GM23338 (cell line): ENCODE data around the gene STK24. TPM values are rescaled to one million over a fixed set of nuclear protein-coding genes. Genes with fewer than 3 reads are reported as not detected.

ENCODE experiments used
- ATAC-seq: fragments of 200-7000 bp; cut with Tn5 transposase; 3 replicates; pipeline ENCODE4 v1.9.1; 2020
- DNase-seq: peaks from one replicate; pipeline ENCODE4 v3.0.0-alpha.2; 2015; ENCODE audit warnings: low spot score
- H2AFZ ChIP-seq: fragments of 200-600 bp; sonication (generic); 2 replicates; pipeline ENCODE4 v1.8.0; 2016; ENCODE audit warnings: antibody characterized with exemption, mild to moderate bottlenecking, moderate library complexity
- H3F3A ChIP-seq: fragments of 200-600 bp; sonication (generic); replicated peaks from 2 replicates; pipeline ENCODE4 v1.8.0; 2017; ENCODE audit warnings: antibody characterized with exemption, mixed run types, low read depth
- H3K27ac ChIP-seq: fragments of 200-600 bp; sonication (generic); 2 replicates; pipeline ENCODE4 v1.6.1; 2016; ENCODE audit warnings: low read depth
- H3K27me3 ChIP-seq: fragments of 200-600 bp; sonication (generic); 2 replicates; pipeline ENCODE4 v1.8.0; 2016; ENCODE audit warnings: mild to moderate bottlenecking, mixed run types, moderate library complexity; ENCODE audit not compliant: insufficient read depth
- H3K36me3 ChIP-seq: fragments of 200-600 bp; sonication (generic); 2 replicates; pipeline ENCODE4 v1.8.0; 2016; ENCODE audit warnings: mild to moderate bottlenecking; ENCODE audit not compliant: insufficient read depth
- H3K4me1 ChIP-seq: fragments of 200-600 bp; sonication (generic); 2 replicates; pipeline ENCODE4 v1.8.0; 2016; ENCODE audit warnings: mild to moderate bottlenecking, moderate library complexity; ENCODE audit not compliant: insufficient read depth
- H3K4me2 ChIP-seq: fragments of 200-600 bp; sonication (generic); 2 replicates; pipeline ENCODE4 v1.7.1; 2017; ENCODE audit warnings: mixed run types
- H3K4me3 ChIP-seq: fragments of 200-600 bp; sonication (generic); 2 replicates; pipeline ENCODE4 v1.6.1; 2016; ENCODE audit warnings: mixed run types
- H3K79me2 ChIP-seq: fragments of 200-600 bp; sonication (generic); replicated peaks from 2 replicates; pipeline ENCODE4 v1.8.0; 2017; ENCODE audit warnings: mild to moderate bottlenecking; ENCODE audit not compliant: insufficient read depth
- H3K9me2 ChIP-seq: fragments of 200-600 bp; sonication (generic); 2 replicates; pipeline ENCODE4 v1.8.0; 2017; ENCODE audit not compliant: insufficient read depth
- H4K20me1 ChIP-seq: fragments of 200-600 bp; sonication (generic); replicated peaks from 2 replicates; pipeline ENCODE4 v1.8.0; 2017; ENCODE audit warnings: mild to moderate bottlenecking; ENCODE audit not compliant: insufficient read depth
- H3K27ac Mint-ChIP-seq: 2 replicates; pipeline ENCODE4 v1.8.0; 2020; ENCODE audit warnings: inconsistent platforms, mild to moderate bottlenecking, moderate library complexity, mixed read lengths
- H3K27me3 Mint-ChIP-seq: 3 replicates; pipeline ENCODE4 v1.8.0; 2022; ENCODE audit warnings: low read depth, mild to moderate bottlenecking, moderate library complexity, mixed read lengths, inconsistent platforms; ENCODE audit not compliant: insufficient read depth, poor library complexity
- H3K36me3 Mint-ChIP-seq: 3 replicates; pipeline ENCODE4 v1.8.0; 2021; ENCODE audit warnings: low read depth, mild to moderate bottlenecking, inconsistent platforms, moderate library complexity, mixed read lengths
- H3K4me1 Mint-ChIP-seq: 3 replicates; pipeline ENCODE4 v1.8.0; 2020; ENCODE audit warnings: mild to moderate bottlenecking, inconsistent platforms, mixed read lengths
- H3K4me3 Mint-ChIP-seq: 3 replicates; pipeline ENCODE4 v1.8.0; 2021; ENCODE audit warnings: moderate library complexity, mild to moderate bottlenecking, inconsistent platforms, mixed read lengths
- H3K9me3 Mint-ChIP-seq: 3 replicates; pipeline ENCODE4 v1.8.0; 2020; ENCODE audit warnings: moderate library complexity, mild to moderate bottlenecking, inconsistent platforms, mixed read lengths
- CREB1 ChIP-seq: fragments of 250-450 bp; sonication (Bioruptor Pico); IDR thresholded peaks from 2 replicates; pipeline ENCODE4 v1.5.0; 2020; ENCODE audit warnings: low read depth, mild to moderate bottlenecking, moderate library complexity
- ETS1 ChIP-seq: IDR thresholded peaks from 2 replicates; pipeline ENCODE4 v1.6.1; 2016; ENCODE audit warnings: antibody characterized with exemption
- EZH2 ChIP-seq: fragments of 200-600 bp; sonication (generic); IDR thresholded peaks from one replicate; pipeline ENCODE4 v1.8.0; 2017; ENCODE audit warnings: antibody characterized with exemption, mild to moderate bottlenecking, low read depth; ENCODE audit not compliant: unreplicated experiment
- EZH2phosphoT487 ChIP-seq: fragments of 200-600 bp; sonication (generic); IDR thresholded peaks from one replicate; pipeline ENCODE4 v1.8.1; 2018; ENCODE audit warnings: antibody characterized with exemption; ENCODE audit not compliant: unreplicated experiment
- NANOG ChIP-seq: IDR thresholded peaks from 2 replicates; pipeline ENCODE4 v1.6.1; 2016; ENCODE audit warnings: antibody characterized with exemption, borderline replicate concordance
- POLR2AphosphoS5 ChIP-seq: IDR thresholded peaks from 2 replicates; pipeline ENCODE4 v1.6.1; 2016; ENCODE audit warnings: antibody characterized with exemption, low read depth
- ZNF114 ChIP-seq: fragments of 250-450 bp; sonication (Bioruptor Pico); IDR thresholded peaks from 2 replicates; pipeline ENCODE4 v1.5.0; 2020; ENCODE audit warnings: mild to moderate bottlenecking, moderate library complexity
- ZNF331 ChIP-seq: fragments of 250-450 bp; sonication (Bioruptor Pico); IDR thresholded peaks from 2 replicates; pipeline ENCODE4 v1.5.0; 2020; ENCODE audit warnings: low read depth, mild to moderate bottlenecking, moderate library complexity
- ZNF462 ChIP-seq: fragments of 250-450 bp; sonication (Bioruptor Pico); IDR thresholded peaks from 2 replicates; pipeline ENCODE4 v1.5.0; 2020; ENCODE audit warnings: mild to moderate bottlenecking, moderate library complexity
- polyA plus RNA-seq: library from polyadenylated mRNA; unstranded; fragments of >200 nt; fragmentation: Nextera tagmentation; extraction: Ambion mirVana; gene quantifications from 2 replicates; pipeline ENCODE4 v1.2.1, GENCODE V29; 2016
- total RNA-seq: library from RNA; depleted of rRNA; stranded (reverse); fragments of >200 nt; shearing (Covaris generic); gene quantifications from 2 replicates; pipeline ENCODE4 v1.2.3, GENCODE V29; 2014

STK24 gene
- total and polyA plus RNA-seq, 2 experiments from 2014 or later = 56.5 to 144 TPM

- Histone ChIP-seq H3K36me3 (peaks cover 9% of the 10 kb centered on the region; the same call in 1 of the 2 replicates), H3K9me2 (no peaks in the 10 kb centered on the region), H3K4me3 (no peak overlapping the region), H3K4me2 (no peak overlapping the region), H3K79me2 (no peaks in the 10 kb centered on the region), H2AFZ (no peak overlapping the region), H3K27me3 (no peaks in the 10 kb centered on the region), H4K20me1 (no peaks in the 10 kb centered on the region), H3F3A (no peaks in the 10 kb centered on the region), H3K4me1 (no peaks in the 10 kb centered on the region), H3K27ac (no peak overlapping the region)
- no peak for TF ChIP-seq ZNF462 (CRISPR knock-in tag)
- TF ChIP-seq EZH2 = no peak
- no peak for TF ChIP-seq ETS1
- no peak for TF ChIP-seq ZNF331 (CRISPR knock-in tag)
- no peak for TF ChIP-seq NANOG
- TF ChIP-seq ZNF114 (CRISPR knock-in tag) = no peak
- no peak for TF ChIP-seq POLR2AphosphoS5
- no peak for TF ChIP-seq CREB1 (CRISPR knock-in tag)
- TF ChIP-seq EZH2phosphoT487 = no peak
- no peaks in the 10 kb centered on the region; the same call in 2 of the 3 replicates for H3K9me3 Mint-ChIP-seq
- no peak overlapping the region for H3K27ac Mint-ChIP-seq
- no peak overlapping the region for H3K4me3 Mint-ChIP-seq
- DNase-seq (no peak), ATAC-seq (no peak)
- H3K27me3 Mint-ChIP-seq = peaks cover 8% of the 10 kb centered on the region
- H3K4me1 Mint-ChIP-seq = peaks cover 6% of the 10 kb centered on the region; the same call in 2 of the 3 replicates
- H3K36me3 Mint-ChIP-seq = peaks cover 21% of the 10 kb centered on the region
Measured at GRCh38 chr13:98427331-98427995, 149.4 kb downstream of the STK24 start.
